Trophoblast cell (in vitro differentiated cells and primary cell): ENCODE results near the gene KRT32.
"Not testable (repeated sequence)": the region's sequence is repeated elsewhere in the genome, so short reads cannot be mapped to it uniquely, and the experiment has no call there.

Experiments
- DNase-seq, 2 donors: peaks; one replicate each; pipeline ENCODE4 v3.0.0-alpha.2; 2016
- H2AFZ ChIP-seq: 2 replicates; pipeline ENCODE4 v1.6.1; 2013; ENCODE audit warnings: low read length, moderate library complexity, mild to moderate bottlenecking; ENCODE audit not compliant: insufficient read depth, poor library complexity
- H2AK5ac ChIP-seq: 2 replicates; pipeline ENCODE4 v1.6.1; 2013; ENCODE audit warnings: mild to moderate bottlenecking, low read length
- H2BK120ac ChIP-seq: 2 replicates; pipeline ENCODE4 v1.6.1; 2013; ENCODE audit warnings: low read length, mild to moderate bottlenecking, moderate library complexity; ENCODE audit not compliant: insufficient read depth, poor library complexity
- H2BK12ac ChIP-seq: 2 replicates; pipeline ENCODE4 v1.6.1; 2013; ENCODE audit warnings: mild to moderate bottlenecking, low read length, moderate library complexity
- H2BK5ac ChIP-seq: 2 replicates; pipeline ENCODE4 v1.6.1; 2013; ENCODE audit warnings: low read length, low read depth, moderate library complexity, mild to moderate bottlenecking; ENCODE audit not compliant: poor library complexity
- H3K14ac ChIP-seq: 2 replicates; pipeline ENCODE4 v1.6.1; 2013; ENCODE audit warnings: mild to moderate bottlenecking, low read length
- H3K18ac ChIP-seq: 2 replicates; pipeline ENCODE4 v1.6.1; 2013; ENCODE audit warnings: mild to moderate bottlenecking, low read length
- H3K23ac ChIP-seq: 2 replicates; pipeline ENCODE4 v1.6.1; 2013; ENCODE audit warnings: low read length
- H3K27ac ChIP-seq: 2 replicates; pipeline ENCODE4 v1.5.1; 2013; ENCODE audit warnings: low read depth, mild to moderate bottlenecking, inconsistent platforms, low read length, moderate library complexity
- H3K27me3 ChIP-seq: 2 replicates; pipeline ENCODE4 v1.6.1; 2013; ENCODE audit warnings: inconsistent platforms, mild to moderate bottlenecking, low read length, moderate library complexity; ENCODE audit not compliant: insufficient read depth
- H3K36me3 ChIP-seq, 2 experiments: 1 replicate in 1 of 2; 2 replicates in 1 of 2; pipeline ENCODE4 v1.6.1; 2013; ENCODE audit warnings: low read length in 2 of 2, mild to moderate bottlenecking in 2 of 2, moderate library complexity in 1 of 2; ENCODE audit not compliant: insufficient read depth in 2 of 2, control insufficient read depth in 1 of 2
- H3K4ac ChIP-seq: 2 replicates; pipeline ENCODE4 v1.6.1; 2013; ENCODE audit warnings: low read depth, mild to moderate bottlenecking, low read length, moderate library complexity
- H3K4me1 ChIP-seq, 2 experiments: 1 replicate in 1 of 2; 2 replicates in 1 of 2; pipeline ENCODE4 v1.6.1; 2013; ENCODE audit warnings: low read length in 2 of 2, mild to moderate bottlenecking in 2 of 2, moderate library complexity in 1 of 2; ENCODE audit not compliant: insufficient read depth in 2 of 2, control insufficient read depth in 1 of 2
- H3K4me2 ChIP-seq: 2 replicates; pipeline ENCODE4 v1.6.1; 2013; ENCODE audit warnings: inconsistent platforms, mild to moderate bottlenecking, low read length, moderate library complexity
- H3K4me3 ChIP-seq: 2 replicates; pipeline ENCODE4 v1.5.1; 2013; ENCODE audit warnings: mild to moderate bottlenecking, low read depth, low read length, inconsistent platforms
- H3K79me1 ChIP-seq: one replicate; pipeline ENCODE4 v1.6.1; 2013; ENCODE audit warnings: low read length
- H3K79me2 ChIP-seq: 2 replicates; pipeline ENCODE4 v1.6.1; 2013; ENCODE audit warnings: low read length, mild to moderate bottlenecking; ENCODE audit not compliant: control insufficient read depth, insufficient read depth, poor library complexity
- H3K9ac ChIP-seq: 2 replicates; pipeline ENCODE4 v1.6.1; 2013; ENCODE audit warnings: mild to moderate bottlenecking, low read length
- H3K9me3 ChIP-seq: 2 replicates; pipeline ENCODE4 v1.6.1; 2013; ENCODE audit warnings: low read depth, mild to moderate bottlenecking, control low read depth, inconsistent platforms, low read length; ENCODE audit not compliant: insufficient read depth
- H4K12ac ChIP-seq: 2 replicates; pipeline ENCODE4 v1.6.1; 2013; ENCODE audit warnings: low read depth, mild to moderate bottlenecking, low read length, moderate library complexity
- H4K8ac ChIP-seq: 2 replicates; pipeline ENCODE4 v1.6.1; 2013; ENCODE audit warnings: low read depth, mild to moderate bottlenecking, low read length, moderate library complexity
- H4K91ac ChIP-seq: one replicate; pipeline ENCODE4 v1.6.1; 2013; ENCODE audit warnings: low read depth, mild to moderate bottlenecking, low read length, moderate library complexity
- WGBS: extraction: QIAGEN DNeasy Blood & Tissue Kit; methylation state at CpG from one replicate; pipeline ENCODE4 v1.1.7; 2013; ENCODE audit warnings: missing lambda C conversion rate; ENCODE audit not compliant: insufficient read length, insufficient coverage; ENCODE audit errors: extremely low coverage; 5-methylcytosine and 5-hydroxymethylcytosine counted together

The KRT32 gene

DNA sequence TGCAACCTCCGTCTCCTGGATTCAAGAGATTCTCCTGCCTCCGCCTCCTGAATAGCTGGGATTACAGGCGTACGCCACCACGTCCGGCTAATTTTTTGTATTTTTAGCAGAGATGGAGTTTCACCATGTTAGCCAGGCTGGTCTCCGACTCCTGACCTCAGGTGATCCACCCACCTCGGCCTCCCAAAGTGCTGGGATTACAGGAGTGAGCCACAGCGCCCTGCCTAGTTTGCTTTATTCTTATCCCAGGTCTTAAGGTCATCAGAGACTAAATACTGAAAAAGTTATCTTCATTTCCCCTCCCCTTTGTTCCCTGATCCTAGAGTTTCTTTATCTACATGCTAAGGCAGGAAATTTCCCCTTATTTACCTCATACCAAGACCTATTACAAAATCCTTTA lies 36.8 kb downstream of the KRT32 start:
- not testable (repeated sequence) for H4K91ac ChIP-seq, H2AK5ac ChIP-seq, H2BK5ac ChIP-seq, H4K8ac ChIP-seq, H2AFZ ChIP-seq, H3K36me3 ChIP-seq, H2BK12ac ChIP-seq, H3K27ac ChIP-seq, H3K4ac ChIP-seq, H3K9me3 ChIP-seq, H3K4me1 ChIP-seq, H3K4me2 ChIP-seq, H3K14ac ChIP-seq, DNase-seq, H4K12ac ChIP-seq, H3K4me3 ChIP-seq, H3K18ac ChIP-seq, H3K79me1 ChIP-seq, H2BK120ac ChIP-seq, H3K79me2 ChIP-seq, H3K27me3 ChIP-seq, H3K9ac ChIP-seq, H3K23ac ChIP-seq
- no CpG with 5 or more reads among the region's 9 CpGs for WGBS

DNA sequence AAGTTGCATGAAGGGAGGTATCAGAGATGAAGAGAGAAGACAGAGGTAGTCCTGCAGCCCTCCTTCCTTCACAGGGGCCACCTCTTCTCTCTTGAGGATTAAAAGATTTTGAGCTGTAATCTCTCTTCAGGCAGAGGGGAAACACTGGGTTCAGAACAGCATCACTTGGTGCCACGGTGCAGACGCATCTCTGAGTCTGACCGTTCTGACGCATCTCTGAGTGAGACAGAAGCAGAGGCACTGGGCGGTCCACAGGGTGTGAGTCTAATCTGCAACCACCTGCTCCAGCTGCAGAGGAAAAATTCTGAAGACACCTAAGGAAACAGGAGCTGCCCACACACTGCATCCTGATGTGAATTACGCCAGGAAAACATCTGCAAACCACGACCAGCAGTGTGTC lies 37.5 kb downstream of the KRT32 start:
- H2BK120ac ChIP-seq: no peak overlapping the region
- no peak overlapping the region for H3K4ac ChIP-seq
- no peak overlapping the region for H2AK5ac ChIP-seq
- no peak overlapping the region for H3K4me3 ChIP-seq
- no peak overlapping the region for H2BK5ac ChIP-seq
- H4K8ac ChIP-seq: no peak overlapping the region
- no peak for DNase-seq
- H3K4me1 ChIP-seq: no peaks in the 10 kb centered on the region
- H3K23ac ChIP-seq: no peak overlapping the region
- no peak overlapping the region for H3K4me2 ChIP-seq
- H3K9ac ChIP-seq: no peak overlapping the region
- no peaks in the 10 kb centered on the region for H3K27me3 ChIP-seq
- no peak overlapping the region for H3K18ac ChIP-seq
- H3K9me3 ChIP-seq: no peaks in the 10 kb centered on the region
- no peak overlapping the region for H3K14ac ChIP-seq
- WGBS: no CpG with 5 or more reads among the region's 7 CpGs
- H3K36me3 ChIP-seq: no peaks in the 10 kb centered on the region
- H2AFZ ChIP-seq: no peak overlapping the region
- H3K79me2 ChIP-seq: no peaks in the 10 kb centered on the region
- no peak overlapping the region for H4K12ac ChIP-seq
- H3K79me1 ChIP-seq: no peaks in the 10 kb centered on the region
- H3K27ac ChIP-seq: no peak overlapping the region
- H4K91ac ChIP-seq: no peak overlapping the region
- H2BK12ac ChIP-seq: no peak overlapping the region

DNA sequence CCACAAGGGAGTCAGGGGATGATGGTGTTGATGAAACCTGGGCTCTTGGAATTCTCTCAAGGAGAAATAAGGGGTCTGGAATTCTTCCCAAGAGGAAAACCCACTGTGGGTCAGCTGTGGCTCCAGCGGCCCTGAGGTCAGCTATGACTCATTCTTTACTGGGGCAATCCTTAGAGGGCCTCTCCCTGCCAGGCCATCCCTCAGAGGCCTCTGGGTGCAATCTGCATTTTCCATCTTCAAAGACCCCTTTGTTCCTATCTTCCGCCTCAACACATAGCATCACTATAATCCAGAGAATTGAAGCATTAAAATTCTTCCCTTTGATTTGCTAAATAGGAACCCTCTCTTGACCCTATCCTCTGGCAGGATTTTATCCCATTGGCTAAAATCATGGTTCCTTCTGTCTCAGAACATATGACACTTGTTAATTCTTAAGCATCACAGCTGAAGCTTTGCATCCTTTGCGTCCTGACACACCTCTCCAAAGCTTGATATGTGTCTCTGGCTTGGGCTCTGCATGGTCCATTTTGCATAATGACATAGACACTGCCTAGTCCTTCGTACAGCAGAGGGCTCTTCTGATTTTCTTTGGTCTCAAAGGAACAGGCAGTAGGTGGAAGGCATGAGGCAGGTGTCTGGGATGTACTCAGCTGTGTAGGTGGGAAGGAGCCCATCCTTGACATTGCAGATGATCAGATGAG lies 38.4 kb downstream of the KRT32 start:
- no peaks in the 10 kb centered on the region for H3K9me3 ChIP-seq
- H3K79me2 ChIP-seq: no peaks in the 10 kb centered on the region
- H2AFZ ChIP-seq: no peak overlapping the region
- no peak overlapping the region for H3K23ac ChIP-seq
- no peak overlapping the region for H2BK12ac ChIP-seq
- H4K12ac ChIP-seq: no peak overlapping the region
- no peak overlapping the region for H2BK120ac ChIP-seq
- no peak overlapping the region for H3K4ac ChIP-seq
- no peak overlapping the region for H3K27ac ChIP-seq
- no peaks in the 10 kb centered on the region for H3K4me1 ChIP-seq
- no peaks in the 10 kb centered on the region for H3K79me1 ChIP-seq
- no CpG with 5 or more reads among the region's 4 CpGs for WGBS
- H3K14ac ChIP-seq: no peak overlapping the region
- no peaks in the 10 kb centered on the region for H3K27me3 ChIP-seq
- no peak overlapping the region for H2AK5ac ChIP-seq
- no peak overlapping the region for H3K4me3 ChIP-seq
- H3K9ac ChIP-seq: no peak overlapping the region
- no peak overlapping the region for H3K4me2 ChIP-seq
- H2BK5ac ChIP-seq: no peak overlapping the region
- no peak overlapping the region for H4K91ac ChIP-seq
- DNase-seq: no peak
- H3K18ac ChIP-seq: no peak overlapping the region
- H4K8ac ChIP-seq: no peak overlapping the region
- no peaks in the 10 kb centered on the region for H3K36me3 ChIP-seq

DNA sequence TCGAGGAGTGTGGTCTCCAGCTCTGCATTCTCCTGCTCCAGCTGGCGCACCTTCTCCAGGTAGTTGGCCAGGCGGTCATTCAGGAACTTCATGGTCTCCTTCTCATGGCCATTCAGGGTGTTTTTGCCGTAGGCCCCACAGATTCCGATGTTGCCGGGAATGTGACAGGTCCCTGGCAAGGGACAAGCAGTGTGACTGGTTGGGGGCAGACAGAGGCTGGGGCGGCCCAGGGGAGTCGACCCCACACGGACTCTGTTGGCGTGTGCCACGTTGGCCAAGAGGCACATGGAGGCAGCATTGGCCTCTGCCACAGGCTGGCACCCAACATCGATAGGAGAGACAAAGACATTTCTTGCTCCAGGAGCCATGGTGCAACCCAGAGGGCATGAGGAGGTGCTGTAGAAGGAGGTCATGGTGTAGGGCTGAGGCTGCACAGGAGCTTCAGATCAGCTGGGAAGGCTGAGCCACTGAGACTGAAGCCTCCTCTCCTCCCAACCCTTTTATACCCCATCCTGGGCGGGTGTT lies 43.0 kb downstream of the KRT32 start, which contains the start of gene KRT37:
KRT37 (minus strand) TSS at position 475 of the 525 bp plus-strand sequence; CDS start at position 413, 62 bp downstream.
- Histone ChIP-seq H3K27me3 (no peaks in the 10 kb centered on the region), H4K91ac (no peak within 1 kb of the TSS), H3K4ac (no peak within 1 kb of the TSS), H3K4me2 (no peak within 1 kb of the TSS), H3K14ac (no peak within 1 kb of the TSS), H2BK5ac (no peak within 1 kb of the TSS), H3K23ac (no peak within 1 kb of the TSS), H3K9me3 (no peaks in the 10 kb centered on the region), H4K8ac (no peak within 1 kb of the TSS), H2BK12ac (no peak within 1 kb of the TSS), H2AFZ (no peak within 1 kb of the TSS), H3K4me3 (no peak within 1 kb of the TSS), H3K18ac (no peak within 1 kb of the TSS), H3K36me3 (no peaks in the 10 kb centered on the region), H2BK120ac (no peak within 1 kb of the TSS), H3K4me1 (peaks cover 11 to 13% of the 10 kb centered on the region in 2 experiments), H3K27ac (no peak within 1 kb of the TSS), H3K79me1 (peaks cover 3% of the 10 kb centered on the region), H2AK5ac (no peak within 1 kb of the TSS), H3K9ac (no peak within 1 kb of the TSS), H4K12ac (no peak within 1 kb of the TSS), H3K79me2 (no peaks in the 10 kb centered on the region)
- no CpG with 5 or more reads among the region's 13 CpGs for WGBS
- no peak for DNase-seq
